ENCODE results near the gene ZNF398.

The ZNF398 gene

DNA sequence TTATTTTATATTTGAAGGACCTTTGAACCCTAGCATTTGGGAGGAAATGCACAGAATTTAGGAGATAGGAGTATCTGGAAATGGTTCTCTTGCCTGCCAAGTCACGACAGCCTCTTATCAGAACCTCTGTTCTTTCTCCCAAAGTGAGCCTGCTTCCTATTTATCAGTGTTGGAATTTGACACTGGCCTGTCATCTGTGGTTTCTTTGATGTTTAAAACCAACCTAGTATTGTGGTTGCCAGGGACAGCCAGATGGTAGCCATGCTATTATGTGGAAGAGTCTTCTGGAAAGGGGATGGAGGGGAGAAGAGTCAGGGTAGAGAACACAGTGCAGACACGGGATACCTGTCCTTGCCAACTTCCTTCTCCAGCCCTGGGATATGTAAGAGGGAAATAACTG lies 69.1 kb downstream of the ZNF398 start:
- no peak for DNase-seq (ENCODE audit: low read depth)
- TF ChIP-seq MYC (IDR thresholded peaks at IDR 0.05; ENCODE audit: low read depth, low read length) (no peak), POLR2A (IDR thresholded peaks at IDR 0.05; ENCODE audit: extremely low read depth, insufficient read length) (no peak)
- TF ChIP-seq, protein P1, sequence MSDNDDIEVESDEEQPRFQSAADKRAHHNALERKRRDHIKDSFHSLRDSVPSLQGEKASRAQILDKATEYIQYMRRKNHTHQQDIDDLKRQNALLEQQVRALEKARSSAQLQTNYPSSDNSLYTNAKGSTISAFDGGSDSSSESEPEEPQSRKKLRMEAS (IDR thresholded peaks at IDR 0.05; ENCODE audit: low read depth, low read length): no peak
- TF ChIP-seq, protein P2, sequence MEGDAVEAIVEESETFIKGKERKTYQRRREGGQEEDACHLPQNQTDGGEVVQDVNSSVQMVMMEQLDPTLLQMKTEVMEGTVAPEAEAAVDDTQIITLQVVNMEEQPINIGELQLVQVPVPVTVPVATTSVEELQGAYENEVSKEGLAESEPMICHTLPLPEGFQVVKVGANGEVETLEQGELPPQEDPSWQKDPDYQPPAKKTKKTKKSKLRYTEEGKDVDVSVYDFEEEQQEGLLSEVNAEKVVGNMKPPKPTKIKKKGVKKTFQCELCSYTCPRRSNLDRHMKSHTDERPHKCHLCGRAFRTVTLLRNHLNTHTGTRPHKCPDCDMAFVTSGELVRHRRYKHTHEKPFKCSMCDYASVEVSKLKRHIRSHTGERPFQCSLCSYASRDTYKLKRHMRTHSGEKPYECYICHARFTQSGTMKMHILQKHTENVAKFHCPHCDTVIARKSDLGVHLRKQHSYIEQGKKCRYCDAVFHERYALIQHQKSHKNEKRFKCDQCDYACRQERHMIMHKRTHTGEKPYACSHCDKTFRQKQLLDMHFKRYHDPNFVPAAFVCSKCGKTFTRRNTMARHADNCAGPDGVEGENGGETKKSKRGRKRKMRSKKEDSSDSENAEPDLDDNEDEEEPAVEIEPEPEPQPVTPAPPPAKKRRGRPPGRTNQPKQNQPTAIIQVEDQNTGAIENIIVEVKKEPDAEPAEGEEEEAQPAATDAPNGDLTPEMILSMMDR (IDR thresholded peaks at IDR 0.05; ENCODE audit: low read depth, low read length): no peak
- no peak overlapping the region for H3K4me3 ChIP-seq (ENCODE audit: low read depth, low read length)

DNA sequence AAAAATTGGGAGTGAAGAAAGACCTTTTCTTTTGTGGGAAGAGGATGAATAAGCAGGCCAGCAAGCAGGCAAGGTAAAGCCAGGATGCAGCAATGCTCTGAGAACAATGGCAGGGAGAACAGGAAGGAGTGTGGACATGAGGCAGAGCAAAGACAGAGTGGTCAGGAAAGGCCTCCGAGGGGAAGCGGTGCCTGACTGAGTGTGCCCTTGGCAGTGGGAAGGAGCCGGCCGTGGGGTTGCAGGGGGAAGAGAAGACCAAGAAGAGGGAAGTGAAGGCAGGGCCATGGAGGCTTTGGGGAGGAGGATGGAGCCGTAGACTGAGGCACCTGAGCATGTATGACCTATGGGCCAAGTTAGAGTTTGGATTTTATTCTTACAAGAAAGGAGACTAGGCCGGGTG lies 70.3 kb downstream of the ZNF398 start:
- no peak for DNase-seq (ENCODE audit: low read depth)
- no peak overlapping the region for H3K4me3 ChIP-seq (ENCODE audit: low read depth, low read length)
- TF ChIP-seq, protein P2 (IDR thresholded peaks at IDR 0.05; ENCODE audit: low read depth, low read length): no peak

DNA sequence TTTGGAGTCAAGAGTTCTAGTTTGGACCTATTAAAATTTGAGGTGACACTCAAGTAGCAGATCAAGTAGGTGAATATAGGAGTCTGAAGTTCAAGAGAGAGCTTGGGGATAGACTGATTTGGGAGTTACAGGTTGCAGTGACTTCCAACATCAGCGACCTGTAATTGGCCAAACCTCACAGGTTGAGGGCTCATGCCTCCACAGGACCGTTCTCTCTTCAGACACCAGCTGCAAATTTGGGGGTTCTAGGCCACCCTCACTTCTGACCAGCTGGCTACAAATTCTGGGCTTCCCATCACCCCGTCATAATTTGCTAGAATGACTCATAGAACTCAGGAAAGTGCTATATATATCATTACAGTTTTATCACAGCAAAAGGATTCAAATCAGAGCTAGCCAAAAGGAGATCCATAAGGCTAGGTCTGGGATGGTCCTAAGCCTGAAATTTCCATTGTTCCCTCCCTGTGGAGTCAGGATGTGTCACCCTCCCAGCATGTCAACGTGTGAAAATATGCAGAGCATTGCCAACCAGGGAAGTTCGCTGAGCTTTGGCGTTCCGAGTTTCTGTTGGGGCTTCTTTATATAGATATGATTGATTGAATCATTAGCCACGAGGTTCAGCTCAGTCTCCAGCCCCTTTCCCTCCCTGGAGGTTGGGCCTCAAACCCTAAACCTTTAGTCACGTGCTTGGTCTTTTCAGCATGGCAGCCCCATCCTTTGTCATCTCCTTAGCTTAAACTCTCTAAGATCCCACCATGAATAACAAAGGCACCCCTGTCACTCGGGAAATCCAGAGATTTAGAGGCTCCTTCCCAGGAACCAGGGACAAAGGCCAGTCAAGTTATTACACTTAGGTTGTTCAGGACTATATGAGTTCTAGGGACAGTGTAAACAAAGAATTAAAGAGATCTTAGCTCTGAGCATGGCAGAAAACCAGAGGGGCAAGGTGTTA lies 71.5 kb downstream of the ZNF398 start:
- no peak overlapping the region for H3K4me3 ChIP-seq (ENCODE audit: low read depth, low read length)
- no peak for DNase-seq (ENCODE audit: low read depth)
- TF ChIP-seq, protein P2 (IDR thresholded peaks at IDR 0.05; ENCODE audit: low read depth, low read length): no peak
- TF ChIP-seq, protein P1 (IDR thresholded peaks at IDR 0.05; ENCODE audit: low read depth, low read length): no peak
- TF ChIP-seq POLR2A (IDR thresholded peaks at IDR 0.05; ENCODE audit: extremely low read depth, insufficient read length) (no peak), MYC (IDR thresholded peaks at IDR 0.05; ENCODE audit: low read depth, low read length) (no peak)

DNA sequence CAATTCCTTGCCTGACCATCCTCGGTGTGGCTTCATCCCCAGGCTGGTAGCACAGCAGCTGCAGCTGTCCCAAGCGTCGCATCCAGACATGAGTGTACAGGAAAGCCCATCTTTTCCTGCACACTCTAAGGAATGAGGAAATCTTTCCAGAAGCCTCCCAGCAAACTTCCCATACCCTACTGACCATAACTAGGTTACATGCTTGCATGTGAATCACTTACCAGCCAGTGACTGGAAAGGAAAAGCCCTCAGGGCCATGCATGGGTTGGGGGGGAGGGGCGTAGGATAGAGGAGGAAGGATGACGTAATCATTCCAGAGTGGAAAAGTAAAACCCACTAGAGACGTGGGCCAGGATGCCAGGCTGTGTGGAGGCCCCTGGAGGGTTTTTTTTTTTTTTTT lies 73.3 kb downstream of the ZNF398 start:
- no peak for DNase-seq (ENCODE audit: low read depth)
- H3K4me3 ChIP-seq (ENCODE audit: low read depth, low read length): no peak overlapping the region
- TF ChIP-seq, protein P2 (IDR thresholded peaks at IDR 0.05; ENCODE audit: low read depth, low read length): no peak
- TF ChIP-seq MYC (IDR thresholded peaks at IDR 0.05; ENCODE audit: low read depth, low read length): no peak
- TF ChIP-seq, protein P1 (IDR thresholded peaks at IDR 0.05; ENCODE audit: low read depth, low read length): no peak

DNA sequence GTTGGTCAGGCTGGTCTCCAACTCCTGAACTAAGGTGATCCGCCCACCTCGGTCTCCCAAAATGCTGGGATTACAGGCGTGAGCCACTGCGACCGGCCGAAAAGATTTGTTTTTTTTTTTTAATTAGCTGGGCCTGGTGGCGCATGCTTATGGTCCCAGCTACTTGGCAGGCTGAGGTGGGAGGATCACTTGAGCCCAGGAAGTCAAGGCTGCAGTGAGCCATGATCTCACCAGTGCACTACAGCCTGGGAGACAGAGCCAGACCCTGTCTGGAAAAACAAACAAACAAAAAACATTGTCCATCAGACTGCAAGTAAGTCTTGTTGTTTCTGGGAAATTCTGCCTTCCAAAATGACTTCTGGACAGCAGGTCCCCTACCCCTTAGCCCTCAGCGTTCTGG lies 75.9 kb downstream of the ZNF398 start:
- no peak for DNase-seq (ENCODE audit: low read depth)
- TF ChIP-seq, protein P2 (IDR thresholded peaks at IDR 0.05; ENCODE audit: low read depth, low read length): no peak
- TF ChIP-seq POLR2A (IDR thresholded peaks at IDR 0.05; ENCODE audit: extremely low read depth, insufficient read length): no peak
- TF ChIP-seq, protein P1 (IDR thresholded peaks at IDR 0.05; ENCODE audit: low read depth, low read length): no peak
- TF ChIP-seq MYC (IDR thresholded peaks at IDR 0.05; ENCODE audit: low read depth, low read length): no peak
- H3K4me3 ChIP-seq (ENCODE audit: low read depth, low read length): no peak overlapping the region

All from NB4 (cell line).